Measurements from ENCODE around the gene HOXB2.

The HOXB2 gene

GRCh38 chr17:48545022-48545375, at the start of gene HOXB2:
TSS of gene HOXB2 (minus strand) at chr17:48545109. CDS start at chr17:48544911, 198 bp downstream.
- no peak for DNase-seq

DNA sequence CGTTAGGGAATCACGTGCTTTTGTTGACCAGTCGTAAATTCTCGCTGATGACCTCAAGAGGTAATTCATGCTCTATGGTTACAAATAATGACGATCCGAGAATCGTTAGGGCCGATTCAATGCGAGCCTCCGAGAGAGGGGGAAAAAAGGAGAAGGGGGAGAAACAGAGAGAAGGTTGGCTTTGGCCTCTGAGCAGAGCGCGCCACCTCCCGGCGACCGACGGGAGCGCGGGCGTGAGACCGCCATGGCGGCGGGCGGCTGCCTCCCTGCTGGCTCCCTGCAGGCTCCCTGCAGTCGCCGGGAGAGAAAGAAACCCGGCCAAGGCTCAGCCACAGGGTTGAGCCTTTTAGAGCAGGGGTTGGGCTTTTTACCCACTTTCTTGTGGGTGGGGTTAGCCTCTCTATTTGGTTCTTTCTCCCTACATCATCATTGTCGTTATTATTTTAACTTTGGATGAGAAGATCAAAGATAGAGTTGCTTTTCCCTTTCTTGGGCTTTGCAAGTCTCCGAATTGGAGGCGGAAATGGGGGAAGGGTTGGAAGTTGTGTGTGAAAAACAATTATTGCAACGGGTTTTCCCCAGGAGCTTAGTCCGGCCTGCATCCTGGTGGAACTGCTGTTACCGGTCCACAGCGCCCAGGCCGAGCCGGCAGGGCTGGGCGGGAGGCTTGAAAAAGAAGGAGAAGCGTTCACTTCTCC, 49.1 kb upstream of the HOXB2 start:
- DNase-seq: peak; percentile 51 to 73

GRCh38 chr17:48593126-48593829, 48.4 kb upstream of the HOXB2 start, which contains the start of gene HOXB5:
TSS of gene HOXB5 (minus strand) at chr17:48593779. CDS start at chr17:48593682, 97 bp downstream.
- DNase-seq: no peak

- DNase-seq: no peak
Measured at GRCh38 chr17:48592577-48592976, 47.7 kb upstream of the HOXB2 start.

DNA sequence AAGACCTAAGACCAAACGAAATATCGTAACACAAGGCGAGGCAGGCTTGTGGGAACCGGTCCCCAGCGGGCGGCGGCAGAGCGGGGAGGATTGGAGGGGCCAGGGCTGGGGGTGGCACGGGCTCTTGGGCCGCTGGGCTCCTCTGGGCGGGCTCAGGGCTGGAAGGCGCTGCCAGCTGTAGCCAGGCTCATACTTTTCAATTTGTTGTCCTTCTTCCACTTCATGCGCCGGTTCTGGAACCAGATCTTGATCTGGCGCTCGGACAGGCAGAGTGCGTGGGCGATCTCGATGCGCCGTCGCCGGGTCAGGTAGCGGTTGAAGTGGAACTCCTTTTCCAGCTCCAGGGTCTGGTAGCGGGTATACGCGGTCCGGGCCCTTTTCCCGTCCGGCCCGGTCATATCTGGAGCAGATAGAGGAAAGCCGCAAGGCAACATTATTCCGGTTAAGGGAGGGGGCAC, 47.2 kb upstream of the HOXB2 start:
- DNase-seq: no peak

DNA sequence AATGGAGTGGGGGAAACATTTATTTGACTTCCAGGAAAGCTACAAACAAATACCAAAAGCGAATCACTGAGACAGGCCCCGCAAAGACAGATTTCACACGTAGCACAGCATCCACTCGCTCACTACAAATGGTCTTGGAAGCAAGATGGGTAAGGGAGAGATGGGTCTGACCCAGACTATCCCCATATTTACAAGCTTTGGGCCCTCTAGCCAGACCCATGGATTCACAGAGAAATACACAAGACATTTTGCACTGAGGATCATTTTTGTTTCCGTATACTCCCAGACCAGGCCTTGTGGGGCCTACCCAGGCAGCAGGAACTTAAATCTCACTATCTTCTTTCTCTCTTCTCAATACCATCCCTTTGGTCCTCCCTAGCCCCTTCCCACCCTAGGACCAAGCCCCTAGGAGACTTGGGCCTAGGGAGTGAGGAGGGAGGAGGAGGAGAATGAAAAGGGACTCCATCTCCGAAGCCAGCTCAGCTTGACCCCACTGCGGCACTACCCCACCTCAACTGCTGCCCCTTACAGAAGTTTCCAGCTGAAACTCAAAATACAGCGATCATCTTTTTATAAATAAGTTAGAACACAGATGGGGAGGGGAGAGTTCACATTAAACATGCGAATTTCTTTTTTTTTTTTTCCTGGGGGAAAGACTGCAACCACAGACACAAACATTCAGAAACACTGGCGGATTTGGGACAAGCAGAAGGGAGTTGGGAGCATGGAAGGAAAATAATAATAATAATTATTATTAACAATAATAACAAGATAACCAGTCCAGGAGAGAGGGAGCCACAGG, 46.5 kb upstream of the HOXB2 start:
- no peak for DNase-seq

- DNase-seq: no peak
Measured at GRCh38 chr17:48590607-48591161, 45.8 kb upstream of the HOXB2 start.

DNA sequence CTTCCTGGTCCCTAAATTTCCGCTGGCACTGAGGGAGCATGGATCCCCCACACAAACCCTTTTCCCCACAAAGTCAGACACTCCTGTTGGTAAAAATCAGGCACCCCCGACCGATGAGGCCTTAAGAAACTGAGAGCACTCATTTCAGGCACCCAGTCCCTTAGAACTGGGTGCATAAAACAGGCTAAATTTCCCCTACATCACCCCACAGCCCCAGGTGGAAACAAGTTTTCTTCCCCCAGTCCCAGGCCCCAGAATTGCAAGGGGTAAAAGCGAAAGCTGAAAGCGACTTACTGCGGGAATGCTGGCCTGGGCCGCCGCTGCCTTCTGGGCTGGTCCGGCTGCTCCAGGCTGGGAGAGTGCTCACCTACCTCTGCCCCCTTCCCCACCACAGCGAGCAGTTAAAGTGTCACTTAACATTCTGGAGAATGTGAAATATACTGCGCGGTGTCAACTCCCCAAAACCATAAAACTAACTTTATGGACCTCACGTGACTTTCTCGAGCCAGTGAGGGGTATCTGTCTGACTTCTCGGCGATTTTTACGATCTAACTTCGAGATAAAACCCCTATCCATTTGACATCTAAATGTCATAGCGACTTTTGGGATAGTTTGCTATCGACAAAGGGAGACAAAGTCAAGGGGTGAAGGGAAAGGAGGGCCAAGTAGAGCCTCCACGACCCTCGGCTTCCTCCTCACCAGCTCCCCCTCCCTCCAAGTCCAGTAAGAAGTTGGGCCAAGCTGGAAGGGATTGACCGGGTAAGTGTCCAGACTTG, 45.1 kb upstream of the HOXB2 start, which contains the start of gene HOXB3:
TSS of gene HOXB3 (minus strand) at position 411 of the 776 bp plus-strand sequence. CDS start 37,767 bp downstream, outside the sequence.
- no peak for DNase-seq

DNA sequence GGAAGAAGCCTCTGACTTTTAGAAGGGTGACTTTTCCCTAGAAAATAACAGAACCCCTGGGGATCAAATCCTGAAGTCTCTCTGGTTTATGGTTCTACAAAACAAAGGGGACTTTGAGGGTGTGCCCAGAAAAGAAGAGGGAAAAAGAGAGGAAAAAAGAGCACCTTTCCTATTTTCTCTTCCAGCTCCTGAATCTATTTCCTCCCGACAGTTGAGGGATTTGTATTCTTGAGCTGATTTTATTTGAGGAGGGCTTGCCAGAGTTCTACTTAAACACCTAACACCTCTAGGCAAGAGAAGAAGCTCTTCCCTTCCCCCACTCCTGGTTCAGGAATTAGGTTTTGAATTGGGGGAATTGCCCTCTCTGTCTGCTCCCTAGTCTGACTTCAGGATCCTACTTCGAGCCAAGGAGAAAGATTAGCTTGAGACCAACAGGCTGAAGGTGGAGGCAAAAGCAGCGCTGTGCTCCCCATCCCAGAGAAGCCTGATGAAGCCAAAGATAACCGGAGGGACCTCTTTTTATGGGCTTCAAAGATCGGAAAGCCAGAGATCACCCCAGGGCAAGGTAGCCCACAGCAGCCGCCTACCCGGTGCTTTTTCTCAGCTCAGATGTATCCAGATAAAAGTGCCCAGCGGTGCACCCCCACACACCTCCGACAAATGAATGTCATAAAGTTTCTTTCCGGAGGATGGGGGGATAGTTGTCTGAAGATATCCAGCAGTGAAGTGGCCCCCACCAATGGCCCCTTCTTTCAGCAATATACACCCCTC, 44.3 kb upstream of the HOXB2 start:
- no peak for DNase-seq

DNA sequence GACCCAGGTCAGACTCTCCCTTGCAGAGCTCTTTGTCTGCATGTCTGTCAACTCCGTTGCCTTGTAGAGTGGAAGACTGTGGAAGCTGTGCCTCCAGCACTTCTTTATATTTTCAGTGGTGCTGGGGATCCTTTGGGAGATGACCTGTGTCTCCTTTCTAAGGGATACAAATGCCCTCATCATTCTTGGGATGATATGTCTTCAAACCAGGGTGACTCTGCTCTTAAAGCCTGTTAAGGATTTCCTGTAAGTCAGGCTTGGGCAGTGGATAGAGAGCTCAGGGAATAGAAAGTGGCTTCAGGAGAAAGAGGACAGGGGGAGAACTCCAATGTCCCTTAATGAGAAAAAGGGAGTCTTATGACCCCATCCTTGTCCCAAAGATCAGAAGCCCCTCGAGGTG, 43.6 kb upstream of the HOXB2 start:
- no peak for DNase-seq

DNA sequence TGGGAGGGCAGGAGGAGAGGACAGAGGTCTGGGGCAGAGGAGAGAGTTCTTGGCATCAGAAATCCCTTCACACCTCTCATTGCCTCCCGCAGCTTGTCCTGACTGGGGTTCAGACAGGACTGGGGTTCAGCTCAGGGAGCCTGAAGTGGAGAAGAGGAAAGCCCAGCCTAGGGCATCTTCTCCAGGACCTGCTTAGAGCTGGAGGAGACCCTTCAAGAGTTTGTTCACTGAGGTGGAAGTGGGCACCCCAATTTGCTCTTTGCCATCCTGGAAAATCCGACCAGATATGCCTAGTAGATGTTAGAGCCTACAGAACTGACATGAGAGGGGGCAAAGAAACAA, 43.1 kb upstream of the HOXB2 start:
- no peak for DNase-seq

DNA sequence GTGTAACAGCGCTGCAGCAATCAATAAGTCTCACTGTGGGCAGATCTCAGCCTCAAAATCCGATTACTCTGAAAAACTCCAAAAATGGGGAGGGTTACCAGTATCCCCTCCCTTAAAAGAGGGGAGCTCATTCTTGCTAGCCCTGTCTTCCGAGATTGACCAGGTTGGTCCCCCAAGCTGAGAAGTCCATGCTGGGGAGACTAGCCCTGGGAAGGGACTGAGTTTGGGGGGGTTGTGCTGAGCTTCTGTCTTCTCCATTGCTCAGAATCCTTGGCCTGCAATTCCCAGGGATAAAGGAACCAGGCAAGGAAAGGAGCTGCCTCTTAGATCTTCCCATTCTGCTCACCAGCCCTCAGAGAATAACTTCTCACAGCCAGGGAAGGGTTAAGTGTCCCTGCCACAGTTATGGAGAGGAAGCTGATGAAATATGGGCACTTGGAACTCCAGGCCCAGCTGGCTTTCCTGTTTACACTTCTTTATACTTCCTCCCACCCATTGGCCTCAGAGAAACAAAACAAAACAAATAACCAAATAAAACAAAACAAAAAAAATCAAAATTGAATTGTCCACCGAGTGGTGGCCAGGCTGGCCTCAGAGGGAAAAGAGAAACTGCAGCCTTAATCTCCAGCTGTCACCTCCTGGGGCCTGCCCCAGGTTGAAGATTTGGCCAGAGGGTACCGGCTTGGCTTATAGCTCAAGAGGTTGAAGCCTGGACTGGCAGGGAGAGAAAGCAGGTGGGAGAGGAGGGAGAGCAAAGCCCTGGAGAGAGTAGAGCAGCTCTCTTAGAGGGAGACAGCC, 42.6 kb upstream of the HOXB2 start:
- no peak for DNase-seq

- no peak for DNase-seq
Measured at GRCh38 chr17:48586355-48587258, 41.7 kb upstream of the HOXB2 start.

DNA sequence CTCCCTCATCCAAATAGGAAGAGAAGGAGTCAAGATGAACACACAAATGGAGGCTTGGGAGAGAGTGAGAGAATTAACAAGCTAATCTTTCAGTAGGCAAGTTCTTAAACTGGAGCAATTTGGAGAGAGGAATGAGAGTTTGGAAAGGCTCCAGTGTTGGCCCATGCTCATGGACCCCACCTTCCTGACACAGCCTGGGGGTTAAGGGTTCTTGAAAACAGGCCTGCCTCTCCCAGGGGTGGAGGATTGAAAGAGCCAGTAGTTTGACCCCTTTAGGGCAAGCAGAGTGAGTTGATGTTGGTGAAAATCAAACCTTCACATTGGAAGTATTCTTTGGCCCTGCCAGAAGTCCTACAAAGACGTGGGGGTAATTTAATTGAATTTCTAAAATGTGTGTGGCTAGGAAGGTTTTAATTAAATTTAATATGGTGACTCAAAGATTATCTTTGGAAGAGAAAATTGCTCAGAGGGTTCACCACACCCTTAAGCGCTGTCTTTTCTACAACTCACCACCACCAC, 39.4 kb upstream of the HOXB2 start:
- DNase-seq: no peak

DNA sequence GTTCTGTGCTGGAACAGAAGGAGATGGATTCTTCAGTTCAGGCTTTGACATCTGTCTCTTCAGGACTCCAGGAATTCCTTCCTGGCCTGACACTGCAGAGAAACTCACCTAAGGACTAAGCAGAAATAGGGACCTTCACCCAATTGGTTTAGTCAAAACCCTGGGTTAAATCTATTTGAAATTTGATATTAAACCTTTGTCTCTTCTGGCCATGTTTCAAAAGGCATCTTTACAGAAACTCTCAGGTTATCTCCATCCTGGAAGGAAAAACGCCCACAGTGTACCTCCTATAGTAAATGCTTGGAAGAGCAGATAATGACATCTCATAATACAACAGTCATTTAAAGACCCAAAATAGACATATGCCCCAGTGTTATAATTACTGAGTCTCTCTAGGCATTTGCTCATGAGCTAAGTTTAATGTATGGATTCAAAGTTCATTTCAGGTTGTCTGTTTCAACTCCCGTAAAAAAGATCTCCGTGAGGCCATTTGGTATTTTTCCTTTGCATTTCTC, 38.9 kb upstream of the HOXB2 start:
- no peak for DNase-seq

DNA sequence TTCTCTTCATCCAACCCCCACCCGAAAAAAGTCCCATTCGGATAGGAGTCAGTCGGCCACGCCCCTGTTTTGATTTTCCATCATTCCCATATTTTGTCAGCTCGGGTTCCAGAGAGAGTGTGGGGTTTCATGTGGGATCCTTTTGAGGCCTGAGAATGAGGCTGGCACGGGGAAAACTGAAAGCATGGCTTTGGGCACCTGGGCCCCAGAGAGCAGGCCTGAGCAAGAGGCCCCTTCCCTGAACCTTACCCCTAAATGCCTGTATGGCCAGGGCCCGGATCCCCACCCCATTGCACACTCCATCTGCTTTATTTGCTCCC, 37.8 kb upstream of the HOXB2 start:
- DNase-seq: no peak

DNA sequence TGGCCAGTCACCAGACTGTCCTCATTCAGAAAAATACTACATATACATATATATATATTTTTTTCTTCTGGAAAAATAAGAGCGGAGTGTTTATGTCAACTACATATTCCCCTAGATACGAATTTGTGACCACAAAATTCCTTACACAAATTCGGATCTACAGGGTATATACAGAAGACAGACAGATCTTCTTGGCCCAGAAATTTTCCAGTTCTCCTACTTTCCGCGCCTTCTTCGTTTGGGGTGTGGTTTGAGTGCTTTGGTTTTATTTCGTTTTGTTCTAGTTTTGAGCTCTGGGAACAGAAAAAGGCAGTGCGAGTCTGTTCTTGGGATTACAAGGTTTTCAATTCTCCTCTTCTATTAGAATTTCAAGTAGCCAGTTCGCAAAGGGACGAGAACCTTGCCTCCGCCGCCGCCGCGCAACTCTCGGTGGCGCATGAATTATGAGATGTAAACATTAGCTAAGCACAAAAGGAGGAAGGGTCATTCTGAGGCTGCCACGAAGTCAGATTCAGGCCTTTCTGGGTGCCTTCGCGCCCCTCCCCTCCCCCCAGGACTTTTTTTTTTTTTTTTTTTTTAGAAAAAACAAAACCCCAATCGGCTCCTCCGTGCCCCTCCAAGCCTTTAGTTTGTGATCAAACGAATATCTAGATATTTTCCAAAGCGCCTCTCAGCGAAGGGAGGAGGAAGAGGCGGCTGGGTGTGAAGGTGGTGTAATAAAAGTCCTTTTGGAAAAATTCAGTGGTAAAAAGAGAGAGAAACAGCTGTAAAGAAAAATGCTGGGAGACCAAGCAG, 35.0 kb upstream of the HOXB2 start:
- no peak for DNase-seq

GRCh38 chr17:48579471-48579759, 34.5 kb upstream of the HOXB2 start:
- DNase-seq: no peak
